HG02798 (cell line): ENCODE results near the gene RPL21.

Experiments used
- ATAC-seq: cut with Tn5 transposase; IDR thresholded peaks from one replicate; pipeline ENCODE4 v1.9.1; 2021; ENCODE audit warnings: mild to moderate bottlenecking; ENCODE audit not compliant: unreplicated experiment, poor library complexity

The RPL21 gene

GRCh38 chr13:27257648-27258253 is 6.4 kb downstream of the RPL21 start:
- no peak for ATAC-seq

- ATAC-seq, result no peak
Observed at GRCh38 chr13:27258637-27259386, 7.5 kb downstream of the RPL21 start.

GRCh38 chr13:27259831-27260230 is 8.5 kb downstream of the RPL21 start:
- no peak for ATAC-seq

GRCh38 chr13:27261396-27261795 is 10.0 kb downstream of the RPL21 start:
- no peak for ATAC-seq

GRCh38 chr13:27263438-27263837 is 12.1 kb downstream of the RPL21 start:
- ATAC-seq, result no peak

- no peak for ATAC-seq
Observed at GRCh38 chr13:27264181-27264580, 12.8 kb downstream of the RPL21 start.

- ATAC-seq, result no peak
Observed at GRCh38 chr13:27264648-27265047, 13.3 kb downstream of the RPL21 start.

GRCh38 chr13:27266917-27267316 is 15.6 kb downstream of the RPL21 start:
- no peak for ATAC-seq

- ATAC-seq, result no peak
Observed at GRCh38 chr13:27267596-27267995, 16.2 kb downstream of the RPL21 start.

- no peak for ATAC-seq
Observed at GRCh38 chr13:27269114-27269665, 17.8 kb downstream of the RPL21 start.

- peak; percentile 91 for ATAC-seq
Observed at GRCh38 chr13:27270594-27271520, 19.5 kb downstream of the RPL21 start, which contains the start of gene RASL11A. Gene RASL11A, plus strand, starts transcription at chr13:27270830. Its CDS starts 115 bp downstream, at chr13:27270945.

- no peak for ATAC-seq
Observed at GRCh38 chr13:27271570-27272096, 20.3 kb downstream of the RPL21 start.

- ATAC-seq, result no peak
Observed at GRCh38 chr13:27273658-27274425, 22.5 kb downstream of the RPL21 start.

- no peak for ATAC-seq
Observed at GRCh38 chr13:27274631-27275030, 23.3 kb downstream of the RPL21 start.

- no peak for ATAC-seq
Observed at GRCh38 chr13:27276188-27276587, 24.8 kb downstream of the RPL21 start.

- ATAC-seq, result no peak
Observed at GRCh38 chr13:27279506-27279905, 28.1 kb downstream of the RPL21 start.

- no peak for ATAC-seq
Observed at GRCh38 chr13:27280009-27280656, 28.8 kb downstream of the RPL21 start.

- no peak for ATAC-seq
Observed at GRCh38 chr13:27280841-27281240, 29.5 kb downstream of the RPL21 start.

- ATAC-seq, result no peak
Observed at GRCh38 chr13:27281420-27281819, 30.1 kb downstream of the RPL21 start.
